ENCODE data around the gene RBCK1. TPM values are rescaled to one million over a fixed set of nuclear protein-coding genes. Genes with fewer than 3 reads are reported as not detected.

RBCK1 gene
- total and polyA plus RNA-seq, 7 donors = 34.1 to 52.5 (median 43.1) TPM

DNA sequence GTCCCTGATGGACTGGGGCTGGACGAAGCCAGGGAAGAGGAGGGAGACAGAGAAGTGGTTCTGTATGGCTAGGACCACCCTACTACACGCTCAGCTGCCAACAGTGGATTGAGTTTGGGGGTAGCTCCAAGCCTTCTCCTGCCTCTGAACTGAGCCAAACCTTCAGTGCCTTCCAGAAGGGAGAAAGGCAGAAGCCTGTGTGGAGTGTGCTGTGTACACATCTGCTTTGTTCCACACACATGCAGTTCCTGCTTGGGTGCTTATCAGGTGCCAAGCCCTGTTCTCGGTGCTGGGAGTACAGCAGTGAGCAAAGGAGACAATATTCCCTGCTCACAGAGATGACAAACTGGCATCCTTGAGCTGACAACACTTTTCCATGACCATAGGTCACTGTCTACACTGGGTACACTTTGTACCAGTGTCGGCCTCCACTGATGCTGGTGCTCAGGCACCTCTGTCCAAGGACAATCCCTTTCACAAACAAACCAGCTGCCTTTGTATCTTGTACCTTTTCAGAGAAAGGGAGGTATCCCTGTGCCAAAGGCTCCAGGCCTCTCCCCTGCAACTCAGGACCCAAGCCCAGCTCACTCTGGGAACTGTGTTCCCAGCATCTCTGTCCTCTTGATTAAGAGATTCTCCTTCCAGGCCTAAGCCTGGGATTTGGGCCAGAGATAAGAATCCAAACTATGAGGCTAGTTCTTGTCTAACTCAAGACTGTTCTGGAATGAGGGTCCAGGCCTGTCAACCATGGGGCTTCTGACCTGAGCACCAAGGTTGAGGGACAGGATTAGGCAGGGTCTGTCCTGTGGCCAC is 11.3 kb upstream of the RBCK1 start:
- no peaks in the 10 kb centered on the region for H3K4me1 ChIP-seq
- peaks cover 0 to 9% of the 10 kb centered on the region in 2 donors for H3K36me3 ChIP-seq (ENCODE audit: insufficient read depth in 1 of 2, low read depth in 1 of 2)
- DNase-seq = no peak
- no peak overlapping the region for H3K4me3 ChIP-seq
- TF ChIP-seq, protein P1, sequence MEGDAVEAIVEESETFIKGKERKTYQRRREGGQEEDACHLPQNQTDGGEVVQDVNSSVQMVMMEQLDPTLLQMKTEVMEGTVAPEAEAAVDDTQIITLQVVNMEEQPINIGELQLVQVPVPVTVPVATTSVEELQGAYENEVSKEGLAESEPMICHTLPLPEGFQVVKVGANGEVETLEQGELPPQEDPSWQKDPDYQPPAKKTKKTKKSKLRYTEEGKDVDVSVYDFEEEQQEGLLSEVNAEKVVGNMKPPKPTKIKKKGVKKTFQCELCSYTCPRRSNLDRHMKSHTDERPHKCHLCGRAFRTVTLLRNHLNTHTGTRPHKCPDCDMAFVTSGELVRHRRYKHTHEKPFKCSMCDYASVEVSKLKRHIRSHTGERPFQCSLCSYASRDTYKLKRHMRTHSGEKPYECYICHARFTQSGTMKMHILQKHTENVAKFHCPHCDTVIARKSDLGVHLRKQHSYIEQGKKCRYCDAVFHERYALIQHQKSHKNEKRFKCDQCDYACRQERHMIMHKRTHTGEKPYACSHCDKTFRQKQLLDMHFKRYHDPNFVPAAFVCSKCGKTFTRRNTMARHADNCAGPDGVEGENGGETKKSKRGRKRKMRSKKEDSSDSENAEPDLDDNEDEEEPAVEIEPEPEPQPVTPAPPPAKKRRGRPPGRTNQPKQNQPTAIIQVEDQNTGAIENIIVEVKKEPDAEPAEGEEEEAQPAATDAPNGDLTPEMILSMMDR (IDR thresholded peaks at IDR 0.05) = no peak
- H3K27ac ChIP-seq = no peak overlapping the region
- no peaks in the 10 kb centered on the region for H3K27me3 ChIP-seq (ENCODE audit: insufficient read depth in 3 of 3, low read length in 2 of 3)
- 59 to 83% (median 65%) methylated on average over 4 of the region's 4 CpGs for WGBS, 3 donors
- intact Hi-C loops (cut with DNase I) = loop anchor here in 1 of 2 donors (5.0 kb wide), 1 partner anchor 35 kb away; no protein-coding TSS in a partner anchor
- H3K9me3 ChIP-seq = no peaks in the 10 kb centered on the region
- ATAC-seq = no peak

DNA sequence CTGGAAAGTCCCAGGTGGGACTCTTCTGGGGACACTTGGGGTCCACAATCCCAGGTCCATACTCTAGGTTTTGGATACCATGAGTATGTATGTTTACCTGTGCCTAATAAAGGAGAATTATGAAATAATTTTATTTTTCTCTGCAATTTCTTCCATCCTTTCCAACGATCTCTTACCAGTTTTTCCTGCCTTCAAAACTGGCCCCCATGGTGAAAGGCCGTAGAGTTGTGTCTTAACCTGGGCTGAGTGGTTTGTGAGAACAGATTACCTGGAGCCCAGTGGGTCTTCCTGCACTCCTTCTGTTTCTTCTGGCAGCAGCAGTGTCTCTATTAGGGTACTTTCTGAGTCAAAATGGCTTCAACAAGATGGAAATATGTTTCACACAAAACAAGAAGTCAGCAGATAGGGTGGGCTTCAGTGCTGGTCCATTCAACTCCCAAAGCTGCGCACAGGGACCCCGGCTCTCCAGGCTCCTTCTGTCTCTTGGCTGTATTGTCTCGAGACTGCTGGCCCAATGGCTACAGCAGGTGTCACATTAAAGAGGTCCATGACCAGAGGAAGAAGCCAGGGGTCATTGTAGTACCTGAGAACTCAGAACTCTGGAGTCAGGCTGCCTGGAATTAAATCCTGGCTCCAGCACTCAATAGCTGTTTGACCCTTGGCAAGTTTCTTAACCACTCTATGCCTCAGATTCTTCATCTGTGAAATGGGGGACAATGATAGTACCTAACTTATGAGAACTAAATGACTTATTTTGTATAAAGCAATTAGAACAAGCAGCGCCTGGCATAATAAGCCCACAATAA is 10.5 kb upstream of the RBCK1 start:
- ATAC-seq (no peak), DNase-seq (no peak)
- Histone ChIP-seq H3K36me3 (ENCODE audit: insufficient read depth in 1 of 2, low read depth in 1 of 2) (peaks cover 0 to 6% of the 10 kb centered on the region in 2 donors), H3K27ac (no peak overlapping the region), H3K9me3 (no peaks in the 10 kb centered on the region), H3K4me3 (no peak overlapping the region), H3K27me3 (ENCODE audit: insufficient read depth in 3 of 3, low read length in 2 of 3) (no peaks in the 10 kb centered on the region), H3K4me1 (no peaks in the 10 kb centered on the region)
- intact Hi-C loops (cut with DNase I) = loop anchor here in 1 of 2 donors (5.0 kb wide), 1 partner anchor 35 kb away; no protein-coding TSS in a partner anchor
- TF ChIP-seq, protein P1 (IDR thresholded peaks at IDR 0.05) = no peak
- 74 to 82% (median 79%) methylated on average over 6 of the region's 6 CpGs for WGBS, 3 donors

DNA sequence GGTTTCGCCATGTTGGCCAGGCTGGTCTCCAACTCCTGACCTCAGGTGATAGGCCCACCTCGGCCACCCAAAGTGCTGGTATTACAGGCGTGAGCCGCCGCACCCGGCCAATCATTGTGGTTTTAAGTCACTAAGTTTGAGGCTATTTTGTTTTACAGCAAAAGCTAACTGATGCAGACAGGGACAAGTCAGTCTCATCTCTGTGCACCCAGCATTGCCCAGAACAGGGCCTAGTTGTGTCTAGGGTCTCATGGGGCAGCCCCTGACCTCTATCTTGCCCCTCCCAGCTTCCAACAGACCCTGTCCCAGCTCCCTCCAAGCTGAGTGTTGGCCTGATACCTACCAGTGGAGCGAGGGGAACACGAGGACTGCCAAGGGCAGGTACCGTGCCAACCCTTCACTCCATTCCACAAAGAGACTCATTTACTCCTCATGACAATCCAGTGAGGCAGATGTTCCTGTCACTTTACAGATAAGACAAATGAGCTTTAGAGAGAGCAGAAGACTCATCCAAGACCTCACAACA is 8.9 kb upstream of the RBCK1 start:
- WGBS, 3 donors = 74 to 80% (median 76%) methylated on average over 9 of the region's 9 CpGs
- no peak for ATAC-seq
- Histone ChIP-seq H3K27me3 (ENCODE audit: insufficient read depth in 3 of 3, low read length in 2 of 3) (no peaks in the 10 kb centered on the region), H3K36me3 (ENCODE audit: insufficient read depth in 1 of 2, low read depth in 1 of 2) (peaks cover 0 to 6% of the 10 kb centered on the region in 2 donors), H3K4me3 (no peak overlapping the region), H3K27ac (no peak overlapping the region), H3K4me1 (no peaks in the 10 kb centered on the region), H3K9me3 (no peaks in the 10 kb centered on the region)
- intact Hi-C loops (cut with DNase I) = loop anchor here in 1 of 2 donors (5.0 kb wide), 1 partner anchor 37 kb away; no protein-coding TSS in a partner anchor
- TF ChIP-seq, protein P1 (IDR thresholded peaks at IDR 0.05) = no peak
- DNase-seq = no peak

DNA sequence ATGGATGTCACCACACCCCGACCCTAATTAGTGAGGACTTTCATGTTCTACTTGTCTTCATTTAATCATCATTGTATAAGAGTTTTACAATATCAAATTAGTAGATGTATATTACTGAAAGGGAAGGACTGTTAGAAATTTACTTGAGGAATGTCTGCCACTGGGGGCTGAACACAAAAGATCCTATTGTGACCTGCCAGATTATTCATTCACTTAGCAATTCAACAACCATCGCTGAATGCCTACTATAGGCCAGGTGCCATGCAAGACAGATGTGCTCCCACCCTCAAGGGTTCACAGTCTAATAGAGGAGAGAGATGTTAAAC is 8.0 kb upstream of the RBCK1 start:
- Histone ChIP-seq H3K4me3 (no peak overlapping the region), H3K9me3 (no peaks in the 10 kb centered on the region), H3K27ac (no peak overlapping the region), H3K36me3 (ENCODE audit: insufficient read depth in 1 of 2, low read depth in 1 of 2) (peaks cover 0 to 6% of the 10 kb centered on the region in 2 donors), H3K4me1 (no peaks in the 10 kb centered on the region), H3K27me3 (ENCODE audit: insufficient read depth in 3 of 3, low read length in 2 of 3) (no peaks in the 10 kb centered on the region)
- intact Hi-C loops (cut with DNase I) = loop anchor here in 1 of 2 donors (10.0 kb wide), 2 partner anchors 75 to 145 kb away; partner anchors contain the start of gene CSNK2A1
- 45 to 52% (median 46%) methylated on average over 2 of the region's 2 CpGs for whole genome bisulfite sequencing, 3 donors
- DNase-seq (no peak), ATAC-seq (no peak)
- TF ChIP-seq, protein P1 (IDR thresholded peaks at IDR 0.05) = no peak
